SK-N-SH (cell line): ENCODE data around the gene GNAI1. TPM values are rescaled to one million over a fixed set of nuclear protein-coding genes. Genes with fewer than 3 reads are reported as not detected.

ENCODE experiments used
- CTCF ChIA-PET: fragments of 300-600, 350-600 bp; formaldehyde crosslinking; extraction: SDS; loops from one replicate; lab custom pipeline; 2021; lab: Yijun Ruan, JAX
- POLR2A ChIA-PET: fragments of 350-600 bp; sonication (Branson Sonifier 250); formaldehyde crosslinking; extraction: SDS; loops from one replicate; lab custom pipeline; 2020; ENCODE audit warnings: antibody characterized with exemption, inconsistent platforms; lab: Yijun Ruan, JAX
- DNase-seq: peaks from one replicate; pipeline ENCODE4 v3.0.0; 2012
- H2AFZ ChIP-seq: fragments of 200-600 bp; sonication (generic); 2 replicates; pipeline ENCODE4 v1.8.1; 2016; ENCODE audit warnings: antibody characterized with exemption, mild to moderate bottlenecking, low read depth
- H3F3A ChIP-seq: fragments of 200-600 bp; sonication (generic); replicated peaks from 2 replicates; pipeline ENCODE3; 2016; ENCODE audit warnings: antibody characterized with exemption, mild to moderate bottlenecking; ENCODE audit not compliant: insufficient read depth
- H3K27ac ChIP-seq, 2 experiments: fragments of 200-500 bp in 1 of 2; fragments of 200-600 bp in 1 of 2; sonication (Bioruptor generic) in 1 of 2; sonication (generic), shearing (Covaris generic) in 1 of 2; 2 replicates each; pipeline versions ENCODE4 v1.5.1 to v1.6.1; 2014 to 2016; ENCODE audit warnings: low read depth in 2 of 2, inconsistent platforms in 1 of 2, low read length in 1 of 2, mild to moderate bottlenecking in 1 of 2, mixed read lengths in 1 of 2
- H3K27me3 ChIP-seq: fragments of 200-600 bp; sonication (generic), shearing (Covaris generic); 2 replicates; pipeline ENCODE4 v1.6.1; 2016; ENCODE audit warnings: mixed run types; ENCODE audit not compliant: insufficient read depth
- H3K36me3 ChIP-seq, 2 experiments: fragments of 200-500 bp in 1 of 2; fragments of 200-600 bp in 1 of 2; sonication (Bioruptor generic) in 1 of 2; sonication (generic) in 1 of 2; replicated peaks in 1 of 2; 2 replicates each; pipeline versions ENCODE3 to v1.5.1; 2014 to 2016; ENCODE audit warnings: low read length in 1 of 2, mild to moderate bottlenecking in 1 of 2; ENCODE audit not compliant: insufficient read depth in 2 of 2, control insufficient read depth in 1 of 2
- H3K4me1 ChIP-seq, 2 experiments: fragments of 200-500 bp in 1 of 2; fragments of 200-600 bp in 1 of 2; sonication (Bioruptor generic) in 1 of 2; sonication (generic), shearing (Covaris generic) in 1 of 2; 2 replicates each; pipeline versions ENCODE4 v1.5.1 to v1.6.1; 2014 to 2016; ENCODE audit warnings: low read depth in 1 of 2, low read length in 1 of 2, mixed run types in 1 of 2; ENCODE audit not compliant: insufficient read depth in 2 of 2, control insufficient read depth in 1 of 2
- H3K4me2 ChIP-seq: fragments of 200-600 bp; sonication (generic), shearing (Covaris generic); 2 replicates; pipeline ENCODE4 v1.6.1; 2017; ENCODE audit warnings: mixed run types
- H3K4me3 ChIP-seq, 2 experiments: fragments of 200-500 bp in 1 of 2; fragments of 200-600 bp in 1 of 2; sonication (Bioruptor generic) in 1 of 2; sonication (generic), shearing (Covaris generic) in 1 of 2; 2 replicates each; pipeline versions ENCODE4 v1.5.1 to v1.8.1; 2014 to 2016; ENCODE audit warnings: low read depth in 2 of 2, inconsistent platforms in 1 of 2, low read length in 1 of 2, mild to moderate bottlenecking in 1 of 2, mixed read lengths in 1 of 2, moderate library complexity in 1 of 2
- H3K79me2 ChIP-seq: fragments of 200-600 bp; sonication (generic); 2 replicates; pipeline ENCODE4 v1.8.1; 2017; ENCODE audit warnings: mild to moderate bottlenecking; ENCODE audit not compliant: insufficient read depth
- H3K9ac ChIP-seq: fragments of 200-600 bp; sonication (generic); 2 replicates; pipeline ENCODE4 v1.6.1; 2017; ENCODE audit warnings: mixed run types
- H3K9me2 ChIP-seq: fragments of 200-600 bp; sonication (generic); 2 replicates; pipeline ENCODE4 v1.6.1; 2017; ENCODE audit warnings: mixed run types
- H3K9me3 ChIP-seq: fragments of 200-600 bp; sonication (generic); 2 replicates; pipeline ENCODE4 v1.6.1; 2017; ENCODE audit warnings: mixed run types, mild to moderate bottlenecking, moderate library complexity
- H4K20me1 ChIP-seq: fragments of 200-600 bp; sonication (generic); 2 replicates; pipeline ENCODE4 v1.6.1; 2017; ENCODE audit warnings: mild to moderate bottlenecking, mixed run types; ENCODE audit not compliant: insufficient read depth
- CTCF ChIP-seq: fragments of 200-600 bp; sonication (generic); IDR thresholded peaks from 2 replicates; pipeline ENCODE4 v1.6.1; 2017; ENCODE audit warnings: antibody characterized with exemption, mild to moderate bottlenecking, moderate library complexity
- ELF1 ChIP-seq: IDR thresholded peaks from 2 replicates; pipeline ENCODE4 v1.4.0; 2012
- EP300 ChIP-seq, 2 experiments: IDR thresholded peaks; 2 replicates each; pipeline versions ENCODE4 v1.4.0 to v1.6.1; 2012; ENCODE audit warnings: borderline replicate concordance in 1 of 2, low read depth in 1 of 2, low read length in 1 of 2
- FOXJ3 ChIP-seq: sonication (generic); formaldehyde crosslinking; IDR thresholded peaks from 2 replicates; pipeline ENCODE4 v1.5.1; 2020; ENCODE audit warnings: mild to moderate bottlenecking, missing genetic modification reagents
- FOXM1 ChIP-seq: IDR thresholded peaks from 2 replicates; pipeline ENCODE4 v1.4.0; 2012; ENCODE audit warnings: low read depth, mild to moderate bottlenecking
- GABPA ChIP-seq: IDR thresholded peaks from 2 replicates; pipeline ENCODE4 v1.4.0; 2012; ENCODE audit warnings: low read depth, mild to moderate bottlenecking
- GATA2 ChIP-seq: sonication (generic); formaldehyde crosslinking; IDR thresholded peaks from 2 replicates; pipeline ENCODE4 v1.5.0; 2020; ENCODE audit warnings: mild to moderate bottlenecking, missing genetic modification reagents
- MAX ChIP-seq: IDR thresholded peaks from 2 replicates; pipeline ENCODE4 v1.4.0; 2012; ENCODE audit warnings: low read depth
- MEF2A ChIP-seq: IDR thresholded peaks from 2 replicates; pipeline ENCODE4 v1.4.0; 2012; ENCODE audit warnings: low read depth, borderline replicate concordance
- MXI1 ChIP-seq: IDR thresholded peaks from 2 replicates; pipeline ENCODE4 v1.6.1; 2012; ENCODE audit warnings: mild to moderate bottlenecking, low read depth, low read length, improper control_type of control experiment
- NFIC ChIP-seq: IDR thresholded peaks from 2 replicates; pipeline ENCODE4 v1.4.0; 2012; ENCODE audit warnings: borderline replicate concordance
- NRF1 ChIP-seq: IDR thresholded peaks from 2 replicates; pipeline ENCODE4 v1.6.1; 2012; ENCODE audit warnings: low read depth, mild to moderate bottlenecking, low read length
- PBX3 ChIP-seq: IDR thresholded peaks from 2 replicates; pipeline ENCODE4; 2012
- POLR2AphosphoS5 ChIP-seq: IDR thresholded peaks from 2 replicates; pipeline ENCODE4 v1.6.1; 2012; ENCODE audit warnings: low read depth, low read length
- REST ChIP-seq: IDR thresholded peaks from 2 replicates; pipeline ENCODE4 v1.6.1; 2012; ENCODE audit warnings: mild to moderate bottlenecking, low read depth, low read length, moderate library complexity
- RXRA ChIP-seq: IDR thresholded peaks from 2 replicates; pipeline ENCODE4 v1.4.0; 2012; ENCODE audit warnings: low read depth, mild to moderate bottlenecking, borderline replicate concordance
- SIN3A ChIP-seq: IDR thresholded peaks from 2 replicates; pipeline ENCODE4 v1.6.1; 2012; ENCODE audit warnings: low read depth, mild to moderate bottlenecking, low read length, moderate library complexity, borderline replicate concordance
- TAF1 ChIP-seq: IDR thresholded peaks from 2 replicates; pipeline ENCODE4 v1.6.1; 2012; ENCODE audit warnings: low read depth, mild to moderate bottlenecking, low read length, moderate library complexity, borderline replicate concordance
- TEAD4 ChIP-seq: IDR thresholded peaks from 2 replicates; pipeline ENCODE4 v1.4.0; 2012; ENCODE audit warnings: mild to moderate bottlenecking, borderline replicate concordance; ENCODE audit not compliant: insufficient read depth
- ZBTB33 ChIP-seq: IDR thresholded peaks from 2 replicates; pipeline ENCODE4 v1.4.0; 2012; ENCODE audit warnings: low read depth, borderline replicate concordance
- WGBS: methylation state at CpG from one replicate; pipeline ENCODE4 v1.1.6; 2017; ENCODE audit warnings: low lambda C conversion rate; 5-methylcytosine and 5-hydroxymethylcytosine counted together
- polyA plus RNA-seq, 3 experiments: library from polyadenylated mRNA; depleted of rRNA; stranded (reverse); fragments of >200 nt; gene quantifications; 2 replicates each; pipeline ENCODE4 v1.2.3, GENCODE V29; 2012

Gene GNAI1
- polyA plus RNA-seq, 1 of the 3 experiments (the other 2 are of a cell fraction): 69.1 TPM

GRCh38 chr7:80224415-80224814 is 89.8 kb downstream of the GNAI1 start:
- TF ChIP-seq NRF1: no peak
- TF ChIP-seq MEF2A: no peak
- TF ChIP-seq ELF1: no peak
- TF ChIP-seq TAF1: no peak
- TF ChIP-seq EP300 (IDR thresholded peaks at IDR 0.05; ENCODE audit: borderline replicate concordance in 1 of 2, low read depth in 1 of 2, low read length in 1 of 2): no peak
- TF ChIP-seq PBX3: no peak
- TF ChIP-seq ZBTB33: no peak
- no peak for TF ChIP-seq NFIC
- no peak for TF ChIP-seq RXRA
- TF ChIP-seq FOXM1: no peak
- no peak for TF ChIP-seq SIN3A
- TF ChIP-seq POLR2AphosphoS5: no peak
- TF ChIP-seq FOXJ3: no peak
- no peak for TF ChIP-seq REST
- no peak for TF ChIP-seq MXI1
- no peak for TF ChIP-seq CTCF
- TF ChIP-seq GABPA: no peak
- TF ChIP-seq MAX: no peak
- no peak for TF ChIP-seq TEAD4
- no peak for TF ChIP-seq GATA2 (CRISPR knock-in tag)
- H3K36me3 ChIP-seq: peaks cover 32 to 36% of the 10 kb centered on the region in 2 experiments
- POLR2A ChIA-PET: no interaction called here
- CTCF ChIA-PET: interaction anchor here (1.4 kb wide), 1 partner anchor 168 kb away, joined by 4 read pairs; no protein-coding TSS in a partner anchor
- no peak overlapping the region for H2AFZ ChIP-seq
- no peak for DNase-seq
- H3K9me2 ChIP-seq: no peaks in the 10 kb centered on the region
- no peaks in the 10 kb centered on the region for H4K20me1 ChIP-seq
- H3K27me3 ChIP-seq: no peaks in the 10 kb centered on the region
- H3K4me3 ChIP-seq: no peak overlapping the region
- no peak overlapping the region for H3K4me2 ChIP-seq
- peaks cover 0 to 2% of the 10 kb centered on the region in 2 experiments; a peak in 1 of 4 replicates for H3K4me1 ChIP-seq
- H3F3A ChIP-seq: peaks cover 5% of the 10 kb centered on the region
- 90% methylated on average over 1 of the region's 1 CpG for WGBS
- H3K27ac ChIP-seq: no peak overlapping the region
- H3K9me3 ChIP-seq: no peaks in the 10 kb centered on the region
- no peaks in the 10 kb centered on the region for H3K79me2 ChIP-seq
- H3K9ac ChIP-seq: no peak overlapping the region
